Jurkat, Clone E6-1 (cell line): ENCODE data around the gene IL22RA2.

ENCODE experiments used
- DNase-seq: peaks from one replicate; pipeline ENCODE4 v3.0.0-alpha.2; 2011; ENCODE audit warnings: low read depth, low spot score
- H3K4me3 ChIP-seq: 2 replicates; pipeline ENCODE4 v1.5.1; 2011; ENCODE audit warnings: mild to moderate bottlenecking, low read length, control low read depth, moderate library complexity

The IL22RA2 gene

GRCh38 chr6:137201006-137201405 lies 27.6 kb upstream of the IL22RA2 start:
- DNase-seq, result no peak
- H3K4me3 ChIP-seq, result no peak overlapping the region

GRCh38 chr6:137200288-137200687 lies 26.8 kb upstream of the IL22RA2 start:
- no peak for DNase-seq
- H3K4me3 ChIP-seq, result no peak overlapping the region

DNA sequence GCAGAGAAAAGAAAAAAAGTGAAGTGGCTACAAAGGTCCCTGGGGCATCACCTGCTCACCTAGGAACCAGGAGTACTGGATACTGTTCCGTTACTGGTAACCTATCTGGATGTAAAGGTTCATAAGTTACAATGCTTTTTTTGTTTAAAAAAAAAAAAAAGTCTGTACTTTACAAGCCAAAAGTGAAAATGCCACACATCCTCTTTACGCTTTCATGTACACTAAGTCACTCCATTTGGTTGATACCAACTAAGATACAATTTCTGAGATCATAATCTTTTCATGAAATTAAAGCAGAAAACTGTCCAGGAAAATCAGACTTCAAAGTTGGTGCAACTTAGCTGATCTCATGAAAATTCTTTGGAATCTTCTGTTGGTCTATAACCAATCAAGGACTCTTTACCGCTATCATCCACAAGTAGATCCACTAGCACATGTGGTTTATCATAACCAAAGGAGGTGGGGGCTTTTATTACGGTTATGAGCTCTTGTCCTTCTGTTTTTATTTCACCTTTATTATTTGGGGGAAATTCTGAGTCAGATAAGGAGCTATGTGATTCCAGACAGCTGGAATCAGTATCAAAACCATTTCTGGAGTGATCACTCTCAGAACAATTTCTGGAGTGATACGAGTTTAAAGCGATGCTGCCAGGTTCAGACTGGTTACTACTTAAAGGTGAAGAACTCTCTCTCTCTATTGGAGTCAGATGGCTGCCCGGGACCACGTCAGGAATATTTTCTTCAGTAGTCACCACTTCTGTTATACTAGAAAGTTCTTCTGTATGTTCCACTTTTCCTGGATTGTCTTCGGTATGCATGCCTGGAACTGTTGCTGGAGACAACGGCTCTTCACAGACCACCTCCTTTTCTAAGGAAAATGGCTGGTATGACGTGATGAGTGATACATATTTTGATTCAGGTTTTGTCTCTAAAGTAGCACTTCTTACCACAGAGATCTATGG lies 24.5 kb upstream of the IL22RA2 start:
- no peak for DNase-seq
- H3K4me3 ChIP-seq, result no peak overlapping the region

DNA sequence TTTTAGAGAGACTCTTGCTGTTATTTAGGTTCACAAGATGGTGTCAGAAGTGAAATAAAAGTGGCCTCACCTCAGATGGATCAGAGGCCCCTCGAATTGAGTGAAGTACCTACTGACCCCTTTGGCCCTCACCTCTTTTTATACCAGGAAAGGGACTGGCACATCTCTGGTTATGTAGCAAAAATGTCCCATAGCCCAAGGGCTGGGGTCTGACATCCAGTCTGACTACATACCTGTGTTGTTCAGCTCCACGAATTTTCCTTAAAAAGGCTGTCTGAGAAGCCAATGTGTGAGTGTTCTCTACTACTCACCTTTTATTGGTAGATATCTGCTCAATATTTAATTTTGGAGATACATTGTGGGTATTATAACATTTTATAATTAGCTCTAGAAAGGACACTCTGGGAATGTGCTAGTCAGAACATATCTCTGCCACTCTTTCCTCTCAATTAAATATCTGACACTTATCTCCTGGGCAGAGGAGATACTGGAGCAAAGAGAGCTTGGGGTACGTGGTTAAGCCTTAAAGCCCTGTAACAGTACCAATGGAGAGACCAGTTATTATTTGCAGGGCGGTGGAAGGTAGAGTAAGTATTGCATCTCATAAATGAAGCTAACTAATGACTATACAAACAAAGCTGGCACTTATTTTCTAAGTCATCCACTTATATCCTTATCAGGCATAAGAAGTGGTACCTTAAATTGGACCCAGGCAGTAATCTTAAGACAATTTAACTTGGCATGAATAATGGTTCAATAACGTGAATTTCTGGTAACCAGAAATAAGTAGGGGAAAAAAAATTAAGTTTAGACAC lies 20.0 kb upstream of the IL22RA2 start:
- DNase-seq, result no peak
- no peak overlapping the region for H3K4me3 ChIP-seq

GRCh38 chr6:137192821-137193220 lies 19.4 kb upstream of the IL22RA2 start:
- no peak for DNase-seq
- no peak overlapping the region for H3K4me3 ChIP-seq

DNA sequence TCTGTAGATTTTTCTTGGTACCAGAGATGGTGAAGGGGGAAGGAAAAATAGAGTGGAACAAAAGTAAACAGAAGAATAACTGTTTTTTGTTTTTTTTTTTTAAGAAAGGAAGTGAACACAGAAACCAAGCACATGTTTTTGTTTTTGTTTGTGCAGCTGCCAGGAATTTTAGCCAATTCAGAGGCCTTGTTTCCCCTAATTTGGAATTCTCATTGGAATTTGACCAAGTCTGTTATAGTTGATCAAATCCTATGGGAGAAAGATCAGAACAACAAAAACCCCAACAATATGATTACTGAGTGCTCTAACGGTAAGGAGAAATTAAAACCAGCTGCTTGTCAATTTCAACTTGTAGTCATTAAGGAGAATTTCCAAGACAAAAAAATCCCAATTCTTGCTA lies 18.2 kb upstream of the IL22RA2 start:
- H3K4me3 ChIP-seq, result no peak overlapping the region
- no peak for DNase-seq

DNA sequence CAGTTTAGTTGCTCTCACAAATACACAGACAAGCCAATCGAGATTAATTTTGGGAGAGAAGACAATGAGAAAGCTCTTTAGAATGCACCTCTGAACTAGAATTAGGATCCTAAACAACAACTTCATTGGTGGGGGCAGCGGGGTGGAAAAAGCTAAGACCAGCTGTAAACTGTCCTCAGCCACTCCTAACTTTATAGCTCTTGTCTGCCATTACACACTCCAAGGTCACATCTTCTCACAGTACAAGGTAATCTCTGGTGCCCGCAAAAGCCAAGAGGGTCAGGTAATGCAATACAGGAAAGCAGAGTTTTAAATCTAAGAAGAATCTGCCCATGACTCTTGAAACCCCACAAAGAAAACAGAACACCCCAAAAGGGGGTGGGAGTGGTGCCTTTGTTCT lies 17.8 kb upstream of the IL22RA2 start:
- H3K4me3 ChIP-seq, result no peak overlapping the region
- DNase-seq, result no peak

- no peak overlapping the region for H3K4me3 ChIP-seq
- no peak for DNase-seq
These were observed 17.2 kb upstream of the IL22RA2 start for GRCh38 chr6:137190583-137191094.

DNA sequence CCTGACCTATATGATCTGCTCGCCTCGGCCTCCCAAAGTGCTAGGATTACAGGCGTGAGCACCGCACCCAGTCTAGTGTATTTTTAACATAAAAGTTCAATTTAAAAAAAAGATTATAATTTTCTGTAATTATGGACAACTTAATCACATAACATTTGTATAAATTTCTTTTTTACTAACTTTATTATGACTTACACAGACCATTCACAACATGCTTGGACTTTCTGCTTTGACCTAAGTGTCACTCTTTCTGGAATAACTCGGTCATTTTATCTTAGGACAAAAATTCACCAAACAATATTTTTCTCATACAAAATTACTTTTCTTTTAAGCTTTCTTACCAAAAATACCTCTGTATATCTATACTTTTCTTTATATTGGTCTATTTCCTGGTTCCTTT lies 15.4 kb upstream of the IL22RA2 start:
- no peak overlapping the region for H3K4me3 ChIP-seq
- DNase-seq, result peak; percentile 50

- DNase-seq, result no peak
These were observed 11.8 kb upstream of the IL22RA2 start for GRCh38 chr6:137185290-137185689.

GRCh38 chr6:137182654-137183073 lies 9.2 kb upstream of the IL22RA2 start:
- no peak overlapping the region for H3K4me3 ChIP-seq
- no peak for DNase-seq

More at GRCh38 chr6:137185290-137185689, 11.8 kb upstream of the IL22RA2 start:
- H3K4me3 ChIP-seq, result no peak overlapping the region

GRCh38 chr6:137181891-137182653 lies 8.6 kb upstream of the IL22RA2 start:
- H3K4me3 ChIP-seq, result no peak overlapping the region
- no peak for DNase-seq

DNA sequence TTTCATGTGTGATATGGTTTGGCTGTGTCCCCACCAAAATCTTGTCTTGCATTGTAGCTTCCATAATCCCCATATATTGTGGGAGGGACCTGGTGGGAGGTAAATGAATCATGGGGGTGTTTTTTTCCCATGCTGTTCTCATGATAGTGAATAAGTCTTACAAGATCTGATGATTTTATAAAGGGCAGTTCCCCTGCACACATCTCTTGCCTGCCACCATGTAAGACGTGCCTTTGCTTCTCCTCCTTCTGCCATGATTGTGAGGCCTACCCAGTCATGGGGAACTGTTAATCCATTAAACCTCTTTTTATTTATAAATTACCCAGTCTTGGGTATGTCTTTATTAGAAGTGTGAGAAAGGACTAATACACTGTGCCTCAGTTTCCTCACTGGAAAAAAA lies 4.2 kb upstream of the IL22RA2 start:
- DNase-seq, result no peak
- no peak overlapping the region for H3K4me3 ChIP-seq

DNA sequence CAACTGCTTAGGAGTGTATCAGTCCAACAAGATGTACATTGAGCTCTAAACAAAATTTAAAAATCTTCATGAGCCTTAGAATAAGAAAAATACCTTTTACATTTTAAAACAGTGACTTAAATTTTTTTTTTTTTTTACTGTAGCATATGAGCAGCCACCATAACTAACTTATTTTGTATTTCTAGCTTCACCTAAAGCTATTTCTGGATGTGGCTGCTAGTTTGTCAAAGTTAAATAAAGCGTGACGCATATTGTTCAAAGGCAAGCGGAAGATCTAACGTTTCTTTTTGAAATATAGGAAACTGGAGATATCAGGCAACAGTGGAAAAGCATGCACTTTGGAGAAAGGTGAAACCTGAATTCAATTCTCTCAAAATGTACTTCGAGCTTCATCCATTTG lies 3.3 kb upstream of the IL22RA2 start:
- DNase-seq, result no peak
- H3K4me3 ChIP-seq, result no peak overlapping the region

DNA sequence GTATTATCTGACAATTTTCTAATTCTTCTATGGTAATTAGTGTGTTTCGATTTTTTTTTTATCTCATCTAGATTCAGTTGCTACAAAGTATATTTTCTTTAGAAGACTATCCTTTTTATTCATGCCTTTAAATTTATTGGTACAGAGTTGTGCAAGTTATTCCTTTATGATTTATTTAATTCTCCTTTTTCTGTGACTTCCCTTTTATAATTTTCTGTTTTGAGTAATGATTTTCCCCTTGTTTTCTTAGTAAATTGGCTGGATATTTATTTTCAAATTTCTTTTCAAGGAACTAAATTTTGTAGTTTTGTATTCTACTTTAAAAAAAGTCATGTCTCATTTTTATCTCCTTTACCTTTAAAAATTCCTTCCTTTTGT lies 2.4 kb upstream of the IL22RA2 start:
- H3K4me3 ChIP-seq, result no peak overlapping the region
- no peak for DNase-seq

GRCh38 chr6:137175157-137175867 lies 1.9 kb upstream of the IL22RA2 start:
- no peak for DNase-seq
- no peak overlapping the region for H3K4me3 ChIP-seq

GRCh38 chr6:137172734-137173431 lies 561 bp downstream of the IL22RA2 start:
- DNase-seq, result no peak
- H3K4me3 ChIP-seq, result no peak overlapping the region
